Chondrocyte (in vitro differentiated cells): Measurements from ENCODE around the gene MYH13. TPM values are rescaled to one million over a fixed set of nuclear protein-coding genes. Genes with fewer than 3 reads are reported as not detected.
A peak's percentile ranks its signal among the peaks of the same experiment; 100 is the strongest.
"Not testable (repeated sequence)": the region's sequence is repeated elsewhere in the genome, so short reads cannot be mapped to it uniquely, and the experiment has no call there.

ENCODE experiments used
- DNase-seq: peaks from one replicate; pipeline ENCODE4 v3.0.0; 2021; ENCODE audit warnings: mixed read lengths, low spot score
- H3K27ac Mint-ChIP-seq: one replicate; pipeline ENCODE4 v1.8.0; 2021; ENCODE audit warnings: mild to moderate bottlenecking, moderate library complexity, mixed read lengths; ENCODE audit not compliant: unreplicated experiment
- H3K27me3 Mint-ChIP-seq: 2 replicates; pipeline ENCODE4 v1.8.0; 2021; ENCODE audit warnings: low read depth, mixed read lengths
- H3K36me3 Mint-ChIP-seq: 2 replicates; pipeline ENCODE4 v1.8.0; 2021; ENCODE audit warnings: low read depth, mixed read lengths
- H3K4me1 Mint-ChIP-seq: 2 replicates; pipeline ENCODE4 v1.8.0; 2021; ENCODE audit warnings: low read depth, mild to moderate bottlenecking, mixed read lengths
- H3K4me3 Mint-ChIP-seq: one replicate; pipeline ENCODE4 v1.8.0; 2021; ENCODE audit warnings: mild to moderate bottlenecking, moderate library complexity, mixed read lengths; ENCODE audit not compliant: unreplicated experiment
- H3K9me3 Mint-ChIP-seq: 2 replicates; pipeline ENCODE4 v1.8.0; 2021; ENCODE audit warnings: low read depth, mixed read lengths
- CTCF ChIP-seq: fragments of 200-600 bp; sonication (generic); IDR thresholded peaks from 2 replicates; pipeline ENCODE4 v1.5.0; 2021; ENCODE audit warnings: antibody characterized with exemption, mild to moderate bottlenecking, moderate library complexity
- total RNA-seq: library from RNA; stranded (reverse); gene quantifications from 3 replicates; pipeline ENCODE4 v1.2.1, GENCODE V29; 2021

Gene MYH13
- total RNA-seq, 1 donor from 2014 or later = not detected

- Mint-ChIP-seq H3K27me3 (peaks cover 2% of the 10 kb centered on the region), H3K4me3 (no peak overlapping the region), H3K4me1 (peaks cover 5% of the 10 kb centered on the region), H3K36me3 (no peaks in the 10 kb centered on the region), H3K9me3 (no peaks in the 10 kb centered on the region), H3K27ac (no peak overlapping the region)
- no peak for DNase-seq
- TF ChIP-seq CTCF = peak; percentile 81
Measured at GRCh38 chr17:10295728-10296343, 77.0 kb downstream of the MYH13 start.

- Mint-ChIP-seq H3K27ac (no peak overlapping the region), H3K9me3 (no peaks in the 10 kb centered on the region), H3K36me3 (no peaks in the 10 kb centered on the region), H3K4me1 (peaks cover 5% of the 10 kb centered on the region), H3K27me3 (peaks cover 13% of the 10 kb centered on the region), H3K4me3 (no peak overlapping the region)
- DNase-seq = no peak
- TF ChIP-seq CTCF = no peak
Measured at GRCh38 chr17:10294180-10294579, 78.6 kb downstream of the MYH13 start.

- Mint-ChIP-seq H3K27ac (no peak overlapping the region), H3K36me3 (no peaks in the 10 kb centered on the region), H3K9me3 (no peaks in the 10 kb centered on the region), H3K27me3 (peaks cover 22% of the 10 kb centered on the region), H3K4me1 (peaks cover 5% of the 10 kb centered on the region), H3K4me3 (no peak overlapping the region)
- no peak for DNase-seq
- no peak for TF ChIP-seq CTCF
Measured at GRCh38 chr17:10292057-10292937, 80.5 kb downstream of the MYH13 start.

- not testable (repeated sequence) for H3K36me3 Mint-ChIP-seq, H3K9me3 Mint-ChIP-seq, DNase-seq, H3K4me3 Mint-ChIP-seq, H3K27ac Mint-ChIP-seq, H3K4me1 Mint-ChIP-seq
- H3K27me3 Mint-ChIP-seq = peaks cover 26% of the 10 kb centered on the region
Measured at GRCh38 chr17:10291576-10291975, 81.2 kb downstream of the MYH13 start.

GRCh38 chr17:10290041-10290440 is 82.8 kb downstream of the MYH13 start:
- no peaks in the 10 kb centered on the region for H3K36me3 Mint-ChIP-seq
- H3K9me3 Mint-ChIP-seq = no peaks in the 10 kb centered on the region
- H3K4me3 Mint-ChIP-seq = no peak overlapping the region
- H3K27ac Mint-ChIP-seq = no peak overlapping the region
- no peak for TF ChIP-seq CTCF
- DNase-seq = no peak
- H3K4me1 Mint-ChIP-seq = peaks cover 5% of the 10 kb centered on the region
- H3K27me3 Mint-ChIP-seq = peaks cover 26% of the 10 kb centered on the region
